A204.1 (cell line): ENCODE measurements around the gene FAM170B.

Experiments
- FAIRE-seq: peaks from 2 replicates; lab custom pipeline; 2012; peaks lifted over from hg19 to GRCh38; lab: Jason Lieb, UNC

Gene FAM170B

GRCh38 chr10:49168831-49169500 lies 35.1 kb upstream of the FAM170B start:
- FAIRE-seq: no peak

DNA sequence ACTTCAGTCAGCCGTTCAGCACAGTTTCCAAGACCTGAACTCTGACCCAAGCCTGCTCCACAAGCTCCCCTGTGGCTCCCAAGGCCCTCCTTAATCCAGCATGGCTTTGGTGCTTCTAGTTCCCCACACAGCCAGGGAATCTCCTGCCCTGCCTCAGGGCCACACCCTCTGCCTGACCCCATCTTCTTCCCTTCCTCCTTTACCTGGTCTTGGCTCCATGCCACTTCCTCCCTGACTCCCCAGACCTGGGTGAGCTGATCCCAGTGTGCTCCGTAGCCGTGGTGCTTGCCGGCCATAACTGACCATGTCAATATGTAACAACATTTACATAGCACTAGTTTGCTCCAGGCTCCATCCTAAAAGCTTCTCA lies 34.3 kb upstream of the FAM170B start:
- FAIRE-seq: no peak

GRCh38 chr10:49167425-49168170 lies 33.8 kb upstream of the FAM170B start:
- FAIRE-seq: no peak

GRCh38 chr10:49166484-49167400 lies 32.9 kb upstream of the FAM170B start:
- no peak for FAIRE-seq

- FAIRE-seq: no peak
These were observed 32.1 kb upstream of the FAM170B start for GRCh38 chr10:49165821-49166483.

GRCh38 chr10:49165259-49165658 lies 31.4 kb upstream of the FAM170B start:
- FAIRE-seq: no peak

DNA sequence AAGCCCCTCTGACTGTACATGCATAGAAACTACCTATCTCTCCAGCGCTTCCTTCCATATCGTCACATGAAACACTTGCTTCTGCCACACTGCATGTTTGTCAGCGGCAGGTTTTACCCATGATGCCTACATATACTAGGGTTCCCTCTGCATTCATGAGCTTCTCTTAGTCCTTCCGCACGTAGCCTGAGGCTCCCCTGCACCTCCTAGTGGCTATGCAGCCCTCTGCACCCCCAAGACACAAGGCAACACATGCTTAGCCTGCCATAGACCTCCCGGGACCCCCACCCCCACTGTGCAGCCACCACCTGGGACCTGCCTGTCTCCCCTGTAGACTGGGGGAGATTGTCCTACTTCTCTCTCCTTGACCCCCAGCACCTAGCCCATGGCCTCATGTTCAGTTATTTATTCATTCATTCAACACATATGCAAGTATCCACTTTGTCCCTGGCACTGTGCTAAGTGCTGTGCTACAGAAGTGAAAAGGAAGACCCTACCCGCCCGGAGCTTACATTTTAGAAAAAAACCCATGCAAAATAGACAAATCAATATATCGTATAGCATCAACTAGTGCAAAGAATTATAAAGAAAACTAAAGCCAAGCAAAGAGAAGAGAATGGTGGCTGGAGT lies 30.9 kb upstream of the FAM170B start:
- FAIRE-seq: no peak

DNA sequence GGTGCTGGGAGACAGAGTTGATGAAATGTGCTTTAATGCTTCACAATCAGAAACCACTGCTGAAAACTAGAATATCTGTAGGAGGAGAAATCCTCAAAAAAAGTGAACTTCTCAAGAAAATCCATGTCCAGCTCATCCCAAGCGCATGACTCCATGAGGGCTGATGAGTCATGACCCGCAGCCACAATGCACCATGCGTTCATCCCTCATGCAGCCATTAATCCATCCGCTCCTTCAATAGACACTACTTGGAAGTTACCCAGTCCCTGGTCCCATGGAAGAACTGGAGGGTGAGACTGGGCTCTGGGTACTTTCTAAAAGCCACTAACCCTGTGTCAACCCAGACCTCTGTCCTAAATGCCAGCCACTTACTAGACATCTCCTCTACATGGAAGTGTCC lies 29.9 kb upstream of the FAM170B start:
- no peak for FAIRE-seq

DNA sequence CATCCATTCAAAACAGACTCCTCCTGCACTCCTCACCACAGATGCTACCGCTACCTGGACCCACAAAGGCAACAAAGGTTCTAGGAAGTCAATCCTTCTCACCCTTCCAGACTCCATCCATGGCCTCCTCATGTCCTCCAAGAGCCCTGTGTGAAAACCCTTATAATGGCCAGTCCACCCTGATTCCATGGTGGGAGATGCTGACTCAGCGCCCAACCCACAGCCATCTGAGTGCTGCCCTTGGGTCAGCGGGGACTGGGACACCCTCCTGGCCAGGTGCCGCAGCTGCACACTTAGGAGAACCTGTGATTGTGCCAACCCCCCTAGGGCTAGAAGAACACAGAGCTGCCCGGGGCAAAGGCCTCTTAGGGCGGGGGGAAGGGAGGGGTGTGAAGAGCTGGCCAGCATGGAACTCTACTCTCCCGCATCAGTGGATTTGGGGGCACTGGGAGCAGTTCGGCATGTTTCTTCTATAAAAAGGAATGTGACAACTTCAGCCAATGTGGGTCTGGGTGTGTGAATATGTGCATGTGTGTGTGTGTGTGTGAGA lies 29.0 kb upstream of the FAM170B start:
- no peak for FAIRE-seq

DNA sequence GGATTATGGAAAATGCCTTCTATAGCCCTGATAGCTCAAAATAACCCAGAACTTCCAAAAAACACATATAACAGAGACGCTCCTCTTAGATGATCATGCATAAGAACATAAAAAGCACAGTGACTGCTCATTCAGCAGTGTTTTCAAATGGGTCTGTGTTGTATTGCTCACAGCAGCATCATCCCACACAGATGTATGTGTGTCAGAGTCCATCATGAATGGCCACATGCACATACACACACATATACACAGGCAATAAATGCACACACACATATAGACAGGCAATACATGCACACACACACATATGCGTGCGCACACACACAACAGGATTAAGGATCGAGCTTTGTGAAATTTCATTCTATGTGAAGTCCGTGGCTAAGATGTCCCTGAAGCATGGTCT lies 28.2 kb upstream of the FAM170B start:
- no peak for FAIRE-seq

DNA sequence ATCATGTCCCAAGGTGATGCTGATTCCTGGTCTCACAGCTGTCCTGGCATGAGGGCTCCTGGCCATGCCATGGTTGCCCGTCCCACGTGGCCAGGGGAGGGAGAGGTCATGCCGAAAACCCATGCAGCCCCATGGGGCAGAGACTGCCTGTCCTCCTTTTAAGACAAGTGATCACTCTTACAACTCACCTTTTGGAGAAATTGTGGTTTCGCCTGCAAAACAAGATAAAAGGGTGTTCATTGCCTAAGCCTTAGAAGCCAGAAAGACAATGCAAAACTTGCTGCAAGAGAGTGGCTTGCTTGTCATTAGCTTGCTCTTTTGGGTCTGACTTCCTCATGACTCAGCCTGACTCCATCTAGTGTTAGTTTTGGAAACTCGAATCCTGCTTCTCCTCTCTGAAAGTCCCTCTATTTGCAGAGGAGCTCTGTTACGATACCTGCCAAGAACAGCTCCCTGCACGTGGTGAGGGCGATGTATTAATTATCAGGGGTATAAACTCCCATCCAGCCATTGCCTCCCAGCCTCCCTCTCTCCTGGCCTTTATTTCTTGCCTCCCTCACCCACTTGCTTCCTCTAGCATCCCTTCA lies 27.7 kb upstream of the FAM170B start:
- FAIRE-seq: no peak

GRCh38 chr10:49160814-49161213 lies 27.0 kb upstream of the FAM170B start:
- no peak for FAIRE-seq

DNA sequence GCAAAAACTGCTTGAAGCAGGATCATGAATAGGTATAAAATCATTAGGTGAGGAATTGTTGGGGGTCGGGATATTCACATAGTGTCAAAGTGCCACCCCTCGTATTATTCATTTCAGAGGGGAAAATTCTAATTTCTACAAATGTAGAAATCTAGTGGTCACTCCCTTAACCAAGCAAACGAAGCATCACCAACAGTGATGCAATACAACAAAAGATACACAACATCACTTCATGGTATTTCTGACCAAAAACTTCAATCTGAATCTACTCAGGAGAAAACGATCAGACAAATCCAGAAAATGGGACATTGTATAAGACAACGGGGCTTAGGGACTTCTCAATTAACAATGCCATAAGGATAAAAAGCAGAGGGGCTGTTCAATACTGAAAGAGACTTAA lies 26.3 kb upstream of the FAM170B start:
- no peak for FAIRE-seq

- FAIRE-seq: no peak
These were observed 25.1 kb upstream of the FAM170B start for GRCh38 chr10:49158915-49159314.

GRCh38 chr10:49158404-49158803 lies 24.6 kb upstream of the FAM170B start:
- no peak for FAIRE-seq

GRCh38 chr10:49157229-49157628 lies 23.4 kb upstream of the FAM170B start:
- no peak for FAIRE-seq

DNA sequence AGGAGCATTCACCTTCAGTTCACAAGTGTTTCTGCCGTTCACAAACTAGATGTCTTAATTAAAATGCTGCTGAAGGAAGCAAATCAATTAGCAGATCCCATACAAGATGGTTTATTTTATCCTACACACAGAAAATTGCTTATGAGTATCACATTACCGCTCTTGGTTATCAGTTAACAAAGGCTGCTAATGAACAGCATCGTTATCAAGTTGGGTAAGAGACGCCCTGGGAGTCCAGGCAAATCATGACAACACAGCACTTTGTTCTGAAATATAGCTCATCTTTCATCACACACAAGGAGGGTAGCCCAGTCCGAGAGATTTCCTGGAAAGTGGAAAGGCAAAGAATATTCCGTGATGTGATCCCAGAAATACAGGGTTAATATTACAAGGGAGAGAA lies 20.8 kb upstream of the FAM170B start:
- no peak for FAIRE-seq

- FAIRE-seq: no peak
These were observed 20.1 kb upstream of the FAM170B start for GRCh38 chr10:49153971-49154370.

DNA sequence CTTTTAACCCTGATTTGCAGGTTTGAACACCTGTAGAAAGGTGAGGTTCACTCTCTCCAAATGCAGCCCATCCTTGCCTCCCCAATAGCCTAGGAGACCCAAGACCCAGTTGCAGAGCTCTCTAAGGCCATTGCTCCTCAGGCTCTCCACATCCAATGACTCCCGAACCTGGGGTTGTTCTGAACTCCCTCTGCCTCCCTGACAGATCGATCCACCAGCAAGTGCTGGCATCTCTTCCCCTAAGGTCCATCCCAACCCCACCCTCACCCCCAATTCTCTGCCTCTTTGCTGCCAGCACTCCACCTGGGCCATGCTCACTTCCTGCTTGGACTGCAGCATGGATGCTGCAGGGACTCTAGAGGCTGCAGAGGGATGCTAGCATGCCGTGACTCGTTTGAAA lies 19.3 kb upstream of the FAM170B start:
- no peak for FAIRE-seq

- no peak for FAIRE-seq
These were observed 18.8 kb upstream of the FAM170B start for GRCh38 chr10:49152663-49153062.

- FAIRE-seq: no peak
These were observed 18.2 kb upstream of the FAM170B start for GRCh38 chr10:49152037-49152436.
